Measurements from ENCODE around the gene GNB5. TPM values are rescaled to one million over a fixed set of nuclear protein-coding genes. Genes with fewer than 3 reads are reported as not detected.

Gene GNB5
- total RNA-seq, 1 donor from 2014 or later: 22.3 TPM

- no peak overlapping the region for H3K27ac Mint-ChIP-seq
- no peak for TF ChIP-seq CTCF (IDR thresholded peaks at IDR 0.05; ENCODE audit: unreplicated experiment)
- H3K4me3 Mint-ChIP-seq: no peak overlapping the region
- no peaks in the 10 kb centered on the region for H3K27me3 Mint-ChIP-seq (ENCODE audit: low read depth)
- no peaks in the 10 kb centered on the region for H3K9me3 Mint-ChIP-seq
- peaks cover 7% of the 10 kb centered on the region for H3K4me1 Mint-ChIP-seq
- no peak for DNase-seq (ENCODE audit: low spot score in 2 of 2, unreplicated experiment in 2 of 2)
- H3K36me3 Mint-ChIP-seq: peaks cover 12% of the 10 kb centered on the region
Measured at GRCh38 chr15:52144656-52145178, 46.5 kb downstream of the GNB5 start.

GRCh38 chr15:52143873-52144272 lies 47.3 kb downstream of the GNB5 start:
- no peak for TF ChIP-seq CTCF (IDR thresholded peaks at IDR 0.05; ENCODE audit: unreplicated experiment)
- DNase-seq (ENCODE audit: low spot score in 2 of 2, unreplicated experiment in 2 of 2): no peak
- no peaks in the 10 kb centered on the region for H3K27me3 Mint-ChIP-seq (ENCODE audit: low read depth)
- peaks cover 8% of the 10 kb centered on the region for H3K4me1 Mint-ChIP-seq
- no peaks in the 10 kb centered on the region for H3K9me3 Mint-ChIP-seq
- H3K36me3 Mint-ChIP-seq: peaks cover 11% of the 10 kb centered on the region
- H3K4me3 Mint-ChIP-seq: no peak overlapping the region
- H3K27ac Mint-ChIP-seq: peak overlapping the region; percentile 87

- Mint-ChIP-seq H3K9me3 (no peaks in the 10 kb centered on the region), H3K36me3 (peaks cover 7% of the 10 kb centered on the region), H3K27me3 (ENCODE audit: low read depth) (no peaks in the 10 kb centered on the region), H3K27ac (no peak overlapping the region), H3K4me3 (no peak overlapping the region), H3K4me1 (peaks cover 8% of the 10 kb centered on the region)
- no peak for DNase-seq (ENCODE audit: low spot score in 2 of 2, unreplicated experiment in 2 of 2)
- no peak for TF ChIP-seq CTCF (IDR thresholded peaks at IDR 0.05; ENCODE audit: unreplicated experiment)
Measured at GRCh38 chr15:52140646-52141045, 50.5 kb downstream of the GNB5 start.

GRCh38 chr15:52139599-52140462 lies 51.4 kb downstream of the GNB5 start:
- no peaks in the 10 kb centered on the region for H3K9me3 Mint-ChIP-seq
- DNase-seq (ENCODE audit: low spot score in 2 of 2, unreplicated experiment in 2 of 2): peak; percentile 50 to 76

More at GRCh38 chr15:52139599-52140462, 51.4 kb downstream of the GNB5 start:
- Mint-ChIP-seq H3K4me1 (peaks cover 8% of the 10 kb centered on the region), H3K27ac (no peak overlapping the region), H3K4me3 (no peak overlapping the region), H3K27me3 (ENCODE audit: low read depth) (no peaks in the 10 kb centered on the region), H3K36me3 (peaks cover 5% of the 10 kb centered on the region)
- TF ChIP-seq CTCF (IDR thresholded peaks at IDR 0.05; ENCODE audit: unreplicated experiment): peak; percentile 81
